Measurements from ENCODE around the gene ATP5PF. TPM values are rescaled to one million over a fixed set of nuclear protein-coding genes. Genes with fewer than 3 reads are reported as not detected.
"Not testable (repeated sequence)": the region's sequence is repeated elsewhere in the genome, so short reads cannot be mapped to it uniquely, and the experiment has no call there.

Gene ATP5PF
- total RNA-seq, 1 donor from 2014 or later, result 139 TPM

GRCh38 chr21:25701529-25701928, 33.2 kb downstream of the ATP5PF start:
- Mint-ChIP-seq H3K9me3 (no peaks in the 10 kb centered on the region), H3K4me3 (no peak overlapping the region), H3K36me3 (peaks cover 4% of the 10 kb centered on the region), H3K27ac (no peak overlapping the region), H3K27me3 (no peaks in the 10 kb centered on the region), H3K4me1 (ENCODE audit: unreplicated experiment) (peaks cover 6% of the 10 kb centered on the region)
- no peak for DNase-seq (ENCODE audit: extremely low spot score, unreplicated experiment)
- TF ChIP-seq, protein P1, sequence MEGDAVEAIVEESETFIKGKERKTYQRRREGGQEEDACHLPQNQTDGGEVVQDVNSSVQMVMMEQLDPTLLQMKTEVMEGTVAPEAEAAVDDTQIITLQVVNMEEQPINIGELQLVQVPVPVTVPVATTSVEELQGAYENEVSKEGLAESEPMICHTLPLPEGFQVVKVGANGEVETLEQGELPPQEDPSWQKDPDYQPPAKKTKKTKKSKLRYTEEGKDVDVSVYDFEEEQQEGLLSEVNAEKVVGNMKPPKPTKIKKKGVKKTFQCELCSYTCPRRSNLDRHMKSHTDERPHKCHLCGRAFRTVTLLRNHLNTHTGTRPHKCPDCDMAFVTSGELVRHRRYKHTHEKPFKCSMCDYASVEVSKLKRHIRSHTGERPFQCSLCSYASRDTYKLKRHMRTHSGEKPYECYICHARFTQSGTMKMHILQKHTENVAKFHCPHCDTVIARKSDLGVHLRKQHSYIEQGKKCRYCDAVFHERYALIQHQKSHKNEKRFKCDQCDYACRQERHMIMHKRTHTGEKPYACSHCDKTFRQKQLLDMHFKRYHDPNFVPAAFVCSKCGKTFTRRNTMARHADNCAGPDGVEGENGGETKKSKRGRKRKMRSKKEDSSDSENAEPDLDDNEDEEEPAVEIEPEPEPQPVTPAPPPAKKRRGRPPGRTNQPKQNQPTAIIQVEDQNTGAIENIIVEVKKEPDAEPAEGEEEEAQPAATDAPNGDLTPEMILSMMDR (conservative IDR thresholded peaks at IDR 0.05), result no peak

GRCh38 chr21:25700741-25701140, 34.0 kb downstream of the ATP5PF start:
- TF ChIP-seq, protein P1 (conservative IDR thresholded peaks at IDR 0.05), result no peak
- Mint-ChIP-seq H3K4me3 (no peak overlapping the region), H3K27ac (no peak overlapping the region), H3K36me3 (peaks cover 4% of the 10 kb centered on the region), H3K4me1 (ENCODE audit: unreplicated experiment) (peaks cover 6% of the 10 kb centered on the region), H3K27me3 (no peaks in the 10 kb centered on the region), H3K9me3 (no peaks in the 10 kb centered on the region)
- no peak for DNase-seq (ENCODE audit: extremely low spot score, unreplicated experiment)

DNA sequence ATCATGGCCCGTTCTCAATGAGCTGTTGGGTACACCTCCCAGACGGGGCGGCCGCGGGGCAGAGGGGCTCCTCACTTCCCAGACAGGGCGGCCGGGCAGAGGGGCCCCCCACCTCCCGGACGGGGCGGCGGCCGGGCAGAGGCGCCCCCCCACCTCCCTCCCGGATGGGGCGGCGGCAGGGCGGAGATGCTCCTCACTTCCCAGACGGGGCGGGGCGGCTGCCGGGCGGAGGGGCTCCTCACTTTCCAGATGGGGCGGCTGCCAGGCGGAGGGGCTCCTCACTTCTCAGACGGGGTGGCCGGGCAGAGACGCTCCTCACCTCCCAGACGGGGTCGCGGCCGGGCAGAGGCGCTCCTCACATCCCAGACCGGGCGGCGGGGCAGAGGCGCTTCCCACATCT, 39.2 kb downstream of the ATP5PF start:
- not testable (repeated sequence) for H3K27ac Mint-ChIP-seq, H3K4me3 Mint-ChIP-seq

DNA sequence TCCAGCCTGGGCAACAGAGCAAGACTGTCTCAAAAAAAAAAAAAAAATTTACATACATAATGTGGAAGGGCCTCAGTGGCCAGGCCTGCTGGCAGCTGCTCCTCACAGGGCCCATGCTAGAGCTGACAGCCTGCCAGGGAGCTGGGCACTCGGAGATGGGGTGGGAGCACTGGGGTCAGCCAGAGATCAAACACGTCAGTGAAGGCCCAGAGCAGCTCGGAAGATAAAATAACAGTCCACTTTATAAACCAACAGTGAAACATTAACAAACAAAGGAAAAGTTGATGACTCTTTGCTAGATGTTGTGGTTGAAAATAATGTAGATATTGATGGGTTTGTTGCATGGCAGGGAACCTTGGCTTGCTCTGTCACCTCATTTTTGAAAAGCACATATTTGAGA, 42.7 kb downstream of the ATP5PF start:
- Mint-ChIP-seq H3K4me3 (no peak overlapping the region), H3K9me3 (no peaks in the 10 kb centered on the region), H3K4me1 (ENCODE audit: unreplicated experiment) (no peaks in the 10 kb centered on the region), H3K27ac (no peak overlapping the region), H3K27me3 (no peaks in the 10 kb centered on the region), H3K36me3 (no peaks in the 10 kb centered on the region)
- DNase-seq (ENCODE audit: extremely low spot score, unreplicated experiment), result no peak
- TF ChIP-seq, protein P1 (conservative IDR thresholded peaks at IDR 0.05), result no peak

More for the DNA sequence above, 39.2 kb downstream of the ATP5PF start:
- not testable (repeated sequence) for H3K4me1 Mint-ChIP-seq (ENCODE audit: unreplicated experiment); H3K9me3 Mint-ChIP-seq; H3K27me3 Mint-ChIP-seq; DNase-seq (ENCODE audit: extremely low spot score, unreplicated experiment); H3K36me3 Mint-ChIP-seq

- Mint-ChIP-seq H3K4me3 (no peak overlapping the region), H3K27me3 (no peaks in the 10 kb centered on the region), H3K36me3 (no peaks in the 10 kb centered on the region), H3K9me3 (no peaks in the 10 kb centered on the region), H3K27ac (no peak overlapping the region), H3K4me1 (ENCODE audit: unreplicated experiment) (no peaks in the 10 kb centered on the region)
- DNase-seq (ENCODE audit: extremely low spot score, unreplicated experiment), result no peak
- TF ChIP-seq, protein P1 (conservative IDR thresholded peaks at IDR 0.05), result no peak
Measured at GRCh38 chr21:25689226-25689625, 45.5 kb downstream of the ATP5PF start.

- H3K4me3 Mint-ChIP-seq, result no peak overlapping the region
- TF ChIP-seq, protein P1 (conservative IDR thresholded peaks at IDR 0.05), result no peak
- DNase-seq (ENCODE audit: extremely low spot score, unreplicated experiment), result no peak
- no peaks in the 10 kb centered on the region for H3K27me3 Mint-ChIP-seq
- H3K4me1 Mint-ChIP-seq (ENCODE audit: unreplicated experiment), result no peaks in the 10 kb centered on the region
- H3K36me3 Mint-ChIP-seq, result no peaks in the 10 kb centered on the region
- no peak overlapping the region for H3K27ac Mint-ChIP-seq
- H3K9me3 Mint-ChIP-seq, result no peaks in the 10 kb centered on the region
Measured at GRCh38 chr21:25688275-25689155, 46.2 kb downstream of the ATP5PF start.

Data from type B pancreatic cell (in vitro differentiated cells).